ENCODE results near the gene SLC6A18. TPM values are rescaled to one million over a fixed set of nuclear protein-coding genes. Genes with fewer than 3 reads are reported as not detected.

The SLC6A18 gene
- total and polyA plus RNA-seq, 2 of the 13 experiments (the other 11 are each of a cell fraction or from before 2014, with no cell fraction given): not detected

GRCh38 chr5:1272201-1272600, 47.0 kb downstream of the SLC6A18 start (continued):
- TF ChIP-seq TP53 (CRISPR knock-in tag; conservative IDR thresholded peaks at IDR 0.05) (no peak), TAF1 (CRISPR knock-in tag; IDR thresholded peaks at IDR 0.05) (no peak), FOXA1 (IDR thresholded peaks at IDR 0.05) (no peak), FOXA1 (CRISPR knock-in tag; IDR thresholded peaks at IDR 0.05) (no peak), ZFX (CRISPR knock-in tag; IDR thresholded peaks at IDR 0.05; ENCODE audit: low read depth) (no peak), ZBTB1 (CRISPR knock-in tag; IDR thresholded peaks at IDR 0.05; ENCODE audit: borderline replicate concordance) (no peak), ZBTB37 (CRISPR knock-in tag; IDR thresholded peaks at IDR 0.05) (no peak), SSRP1 (CRISPR knock-in tag; IDR thresholded peaks at IDR 0.05) (no peak), ZNF576 (CRISPR knock-in tag; IDR thresholded peaks at IDR 0.05) (no peak), POLR2AphosphoS5 (IDR thresholded peaks at IDR 0.05; ENCODE audit: low read depth, low read length) (no peak), ZNF33A (CRISPR knock-in tag; IDR thresholded peaks at IDR 0.05; ENCODE audit: borderline replicate concordance) (no peak), GPN1 (CRISPR knock-in tag; IDR thresholded peaks at IDR 0.05; ENCODE audit: borderline replicate concordance) (no peak), ZNF550 (CRISPR knock-in tag; IDR thresholded peaks at IDR 0.05; ENCODE audit: borderline replicate concordance) (no peak), LRRFIP1 (CRISPR knock-in tag; conservative IDR thresholded peaks at IDR 0.05) (no peak), MIXL1 (CRISPR knock-in tag; IDR thresholded peaks at IDR 0.05) (no peak), ZBTB7A (CRISPR knock-in tag; IDR thresholded peaks at IDR 0.05) (no peak)

All from HepG2 (cell line).